K562 (cell line): Measurements from ENCODE around the gene PPIL1. TPM values are rescaled to one million over a fixed set of nuclear protein-coding genes. Genes with fewer than 3 reads are reported as not detected.

Experiments
- BRCA1 ChIP-seq, 2 experiments: fragments of 450-650 bp in 1 of 2; sonication (generic) in 1 of 2; formaldehyde crosslinking in 1 of 2; IDR thresholded peaks; 2 replicates each; pipeline versions ENCODE4 v1.5.0 to v1.6.1; 2017 to 2020; ENCODE audit warnings: mild to moderate bottlenecking in 1 of 2, missing genetic modification reagents in 1 of 2
- BRF1 ChIP-seq: IDR thresholded peaks from 3 replicates; pipeline ENCODE4 v1.6.1; 2011; ENCODE audit warnings: borderline replicate concordance, mild to moderate bottlenecking; ENCODE audit not compliant: insufficient read length; ENCODE audit errors: extremely low read depth
- E2F4 ChIP-seq: sonication (generic); formaldehyde crosslinking; IDR thresholded peaks from 2 replicates; pipeline ENCODE4 v1.8.0; 2022; ENCODE audit warnings: mild to moderate bottlenecking, low read depth, missing genetic modification reagents
- HDGF ChIP-seq: fragments of 450-650 bp; IDR thresholded peaks from 2 replicates; pipeline ENCODE4 v1.6.1; 2016
- HMGXB4 ChIP-seq: sonication (generic); formaldehyde crosslinking; IDR thresholded peaks from 2 replicates; pipeline ENCODE4 v1.8.1; 2023; ENCODE audit warnings: mild to moderate bottlenecking, missing genetic modification reagents
- HOMEZ ChIP-seq: fragments of 250-450 bp; sonication (Bioruptor Pico); IDR thresholded peaks from 2 replicates; pipeline ENCODE4 v1.4.0; 2020; ENCODE audit warnings: mild to moderate bottlenecking, moderate library complexity
- MEF2D ChIP-seq: conservative IDR thresholded peaks from 2 replicates; pipeline ENCODE4 v1.6.1; 2016; ENCODE audit warnings: low read depth, missing genetic modification characterization, missing compliant biosample characterization
- NCOA1 ChIP-seq: fragments of 450-650 bp; IDR thresholded peaks from 2 replicates; pipeline ENCODE4 v1.6.1; 2016; ENCODE audit warnings: low read depth
- NR4A1 ChIP-seq, 2 experiments: fragments of 250-450 bp in 1 of 2; fragments of 450-650 bp in 1 of 2; sonication (Bioruptor Pico) in 1 of 2; IDR thresholded peaks; 2 replicates each; pipeline versions ENCODE4 v1.4.0 to v1.6.1; 2016 to 2020; ENCODE audit warnings: mild to moderate bottlenecking in 2 of 2, missing compliant biosample characterization in 1 of 2, missing genetic modification characterization in 1 of 2, moderate library complexity in 1 of 2
- POLR2AphosphoS5 ChIP-seq: IDR thresholded peaks from 2 replicates; pipeline ENCODE4 v1.6.1; 2011; ENCODE audit warnings: mild to moderate bottlenecking, low read depth, low read length, moderate library complexity; ENCODE audit not compliant: control insufficient read depth, insufficient read depth
- POLR3G ChIP-seq: IDR thresholded peaks from 2 replicates; pipeline ENCODE4 v1.6.1; 2011; ENCODE audit not compliant: insufficient read length, insufficient replicate concordance; ENCODE audit errors: extremely low read depth
- SNAPC5 ChIP-seq: fragments of 250-450 bp; sonication (Bioruptor Pico); IDR thresholded peaks from 2 replicates; pipeline ENCODE4 v1.8.0; 2021; ENCODE audit warnings: moderate library complexity, mild to moderate bottlenecking, inconsistent platforms
- SRSF7 ChIP-seq: fragments of 200-400 bp; formaldehyde crosslinking; optimal IDR thresholded peaks from 2 replicates; pipeline ENCODE3; 2017; ENCODE audit warnings: mild to moderate bottlenecking, low read depth, low read length
- TEAD1 ChIP-seq, 2 experiments: fragments of 450-650 bp in 1 of 2; sonication (generic) in 1 of 2; formaldehyde crosslinking; IDR thresholded peaks; 2 replicates each; pipeline versions ENCODE4 v1.4.0 to v1.8.0; 2020 to 2022; ENCODE audit warnings: mild to moderate bottlenecking in 2 of 2, missing genetic modification reagents in 1 of 2
- U2AF2 ChIP-seq: fragments of 200-400 bp; formaldehyde crosslinking; optimal IDR thresholded peaks from 2 replicates; pipeline ENCODE3; 2017; ENCODE audit warnings: low read depth, mild to moderate bottlenecking, low read length
- XRCC5 ChIP-seq: fragments of 200-400 bp; formaldehyde crosslinking; IDR thresholded peaks from 2 replicates; pipeline ENCODE4 v1.6.1; 2017; ENCODE audit warnings: low read depth, mild to moderate bottlenecking, low read length
- ZKSCAN8 ChIP-seq: fragments of 200-800 bp; sonication (Bioruptor generic); IDR thresholded peaks from 2 replicates; pipeline ENCODE4 v1.6.1; 2016; ENCODE audit warnings: missing genetic modification characterization, missing compliant biosample characterization
- ZNF280A ChIP-seq: fragments of 450-650 bp; IDR thresholded peaks from 2 replicates; pipeline ENCODE4 v1.6.1; 2018; ENCODE audit warnings: mild to moderate bottlenecking, low read depth; ENCODE audit not compliant: partially characterized antibody
- ZNF444 ChIP-seq: fragments of 250-450 bp; sonication (Bioruptor Pico); IDR thresholded peaks from 2 replicates; pipeline ENCODE4 v1.4.0; 2020; ENCODE audit warnings: mild to moderate bottlenecking, moderate library complexity
- ZNF707 ChIP-seq: fragments of 250-450 bp; sonication (Bioruptor Pico); conservative IDR thresholded peaks from 2 replicates; pipeline ENCODE4 v1.8.0; 2022; ENCODE audit warnings: inconsistent platforms, mild to moderate bottlenecking, moderate library complexity
- polyA plus RNA-seq, 8 experiments: library from polyadenylated mRNA; depleted of rRNA in 4 of 8; stranded (reverse) in 5 of 8; unstranded in 3 of 8; fragments of >200 nt; fragmentation: Nextera tagmentation in 2 of 8; fragmentation: Illumina TruSeq in 1 of 8; extraction: Ambion mirVana in 2 of 8; extraction: Trizol in 1 of 8; gene quantifications; 2 replicates each; pipeline versions ENCODE4 v1.2.1 to v1.2.3, GENCODE V29; 2011 to 2014; ENCODE audit warnings: inconsistent platforms in 1 of 8, missing spikeins in 1 of 8
- total RNA-seq, 7 experiments: library from RNA; depleted of rRNA in 6 of 7; stranded (reverse); fragments of >200 nt in 6 of 7; fragmentation: Illumina TruSeq in 2 of 7; extraction: Trizol in 2 of 7; gene quantifications; 2 replicates each; pipeline versions ENCODE4 v1.2.1 to v1.2.3, GENCODE V29; 2011 to 2021; ENCODE audit warnings: low replicate concordance in 1 of 7

The PPIL1 gene
- total and polyA plus RNA-seq, 9 of the 15 experiments (the other 6 are each of a cell fraction or from before 2014, with no cell fraction given) = 65.8 to 205 (median 130) TPM

- TF ChIP-seq HOMEZ (CRISPR knock-in tag) (no peak), SNAPC5 (no peak), BRCA1 (IDR thresholded peaks at IDR 0.05) (no peak), BRCA1 (CRISPR knock-in tag; IDR thresholded peaks at IDR 0.05) (no peak), NCOA1 (peak; percentile 81), ZNF444 (CRISPR knock-in tag) (peak; percentile 6; the same call in 1 of the 2 replicates), SRSF7 (no peak), HMGXB4 (no peak), POLR3G (no peak), BRF1 (no peak), MEF2D (peak; percentile 29; the same call in 1 of the 2 replicates), HDGF (0 out of 2 replicates have a peak, but pooled peaks have one; percentile 18), ZNF707 (CRISPR knock-in tag) (no peak), U2AF2 (no peak), TEAD1 (CRISPR knock-in tag; IDR thresholded peaks at IDR 0.05) (no peak), XRCC5 (no peak), ZKSCAN8 (peak; percentile 69; the same call in 1 of the 2 replicates), POLR2AphosphoS5 (no peak), ZNF280A (no peak), E2F4 (no peak), NR4A1 (CRISPR knock-in tag; IDR thresholded peaks at IDR 0.05) (no peak), NR4A1 (tag; IDR thresholded peaks at IDR 0.05) (peak; percentile 81; the same call in 1 of the 2 replicates)
Observed at GRCh38 chr6:36820700-36821580, 53.7 kb downstream of the PPIL1 start (continued).
